Hematopoietic multipotent progenitor cell treated with erythropoietin and hydrocortisone succinate and interleukin-3 and kit ligand, for 17 days (in vitro differentiated cells): ENCODE results near the gene OR2M2.

Source experiments
- DNase-seq: peaks from one replicate; pipeline ENCODE4 v3.0.0-alpha.2; 2015; ENCODE audit warnings: low spot score

OR2M2 gene, protein sequence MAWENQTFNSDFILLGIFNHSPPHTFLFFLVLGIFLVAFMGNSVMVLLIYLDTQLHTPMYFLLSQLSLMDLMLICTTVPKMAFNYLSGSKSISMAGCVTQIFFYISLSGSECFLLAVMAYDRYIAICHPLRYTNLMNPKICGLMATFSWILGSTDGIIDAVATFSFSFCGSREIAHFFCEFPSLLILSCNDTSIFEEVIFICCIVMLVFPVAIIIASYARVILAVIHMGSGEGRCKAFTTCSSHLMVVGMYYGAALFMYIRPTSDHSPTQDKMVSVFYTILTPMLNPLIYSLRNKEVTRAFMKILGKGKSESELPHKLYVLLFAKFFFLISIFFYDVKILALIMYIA

DNA sequence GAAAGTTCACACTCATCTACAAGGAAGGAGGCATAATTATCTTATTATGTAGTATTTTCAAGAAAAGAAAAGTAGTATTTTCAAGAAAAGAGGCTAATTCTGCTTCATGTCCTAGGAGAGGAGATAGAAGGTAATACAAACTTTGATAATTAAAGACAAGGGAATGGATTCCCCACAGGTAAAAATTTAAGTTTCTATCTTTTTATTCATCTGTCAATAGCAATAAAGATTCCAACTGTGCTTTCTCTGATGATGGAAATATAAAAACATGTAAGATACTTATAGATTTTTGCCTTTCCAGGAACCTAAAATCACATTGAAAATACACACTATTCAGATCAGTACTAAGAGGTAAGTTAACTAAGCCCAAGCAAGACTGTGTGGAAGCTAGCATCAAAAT, at the start of gene OR2M2:
Gene OR2M2, plus strand, starts transcription at position 301 of the 400 bp plus-strand sequence. CDS start 5,165 bp downstream, outside the sequence.
- no peak for DNase-seq

DNA sequence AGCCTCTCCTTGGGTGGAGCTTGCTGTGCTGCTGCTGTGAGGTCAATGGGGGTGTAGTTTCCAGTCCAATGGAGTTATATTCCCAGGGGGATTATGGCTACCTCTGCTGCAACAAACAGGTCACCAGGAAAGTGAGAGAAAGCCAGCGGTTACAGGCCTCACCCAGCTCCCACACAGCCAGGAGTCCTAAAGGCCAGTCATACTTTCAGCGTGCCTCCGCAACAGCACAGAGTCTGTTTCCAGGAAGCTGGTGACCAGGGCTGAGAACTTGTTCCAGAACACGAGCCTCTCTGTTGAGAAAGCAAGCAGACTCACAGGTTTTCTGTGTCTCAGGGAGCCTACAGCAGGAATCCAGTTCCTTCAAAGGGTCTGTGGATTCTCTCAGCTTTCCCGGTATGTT, 47.0 kb upstream of the OR2M2 start:
- DNase-seq, result no peak

DNA sequence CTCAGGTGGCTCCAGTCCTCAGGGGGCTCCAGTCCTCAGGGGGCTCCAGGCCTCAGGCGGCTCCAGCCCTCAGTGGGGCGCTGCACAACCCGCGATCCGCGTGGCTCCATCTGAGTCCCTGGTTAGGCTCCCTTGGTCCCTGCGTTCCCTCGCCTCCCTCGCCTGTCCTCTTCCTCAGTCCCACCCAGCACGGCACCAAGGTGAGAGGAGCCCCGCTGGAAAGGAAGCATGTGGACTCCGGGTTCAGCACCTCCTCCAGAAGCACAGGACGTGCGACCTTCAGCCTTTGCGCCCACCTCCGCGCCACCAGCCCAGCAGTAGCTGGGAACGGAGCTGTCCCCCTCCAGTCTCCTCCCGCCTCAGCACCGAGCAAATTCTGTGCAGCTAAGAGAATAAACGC, 37.8 kb upstream of the OR2M2 start:
- DNase-seq, result no peak

DNA sequence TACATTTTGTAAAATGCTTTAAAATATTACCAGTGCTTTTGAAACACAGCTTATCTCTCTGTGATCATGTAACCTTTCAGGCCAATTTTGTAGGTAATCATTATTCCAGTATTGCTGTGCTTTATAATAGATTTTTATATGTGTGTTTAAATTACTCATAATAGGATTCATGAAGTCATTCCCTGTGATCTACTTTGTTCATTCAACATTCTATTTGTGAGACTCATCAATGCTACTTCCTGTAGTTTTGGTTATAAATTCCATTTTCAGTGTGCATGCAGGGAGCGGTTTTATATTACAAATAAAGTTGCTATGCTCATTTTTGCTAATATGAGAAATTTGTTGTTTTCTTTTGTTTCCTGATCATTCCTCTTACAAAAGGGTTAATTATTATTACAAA, 33.8 kb upstream of the OR2M2 start:
- no peak for DNase-seq

DNA sequence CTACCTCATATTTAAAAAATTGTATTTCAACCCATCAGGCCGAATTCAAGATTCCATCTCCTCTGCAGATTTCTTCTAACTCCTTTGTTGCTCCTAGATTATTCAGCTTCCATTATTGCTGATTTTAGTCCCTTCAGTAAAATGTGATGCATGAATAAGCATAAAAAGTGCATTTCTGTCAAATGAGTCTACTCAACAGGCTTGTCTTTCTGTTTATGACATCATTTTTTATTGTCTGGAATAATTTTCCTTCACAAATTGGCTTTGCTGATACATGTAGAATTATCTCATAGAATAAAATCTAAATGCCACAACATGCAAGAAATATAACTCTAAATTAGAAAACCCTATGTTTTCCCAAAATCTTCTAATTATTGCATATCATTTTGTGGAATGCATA, 31.3 kb upstream of the OR2M2 start:
- no peak for DNase-seq

DNA sequence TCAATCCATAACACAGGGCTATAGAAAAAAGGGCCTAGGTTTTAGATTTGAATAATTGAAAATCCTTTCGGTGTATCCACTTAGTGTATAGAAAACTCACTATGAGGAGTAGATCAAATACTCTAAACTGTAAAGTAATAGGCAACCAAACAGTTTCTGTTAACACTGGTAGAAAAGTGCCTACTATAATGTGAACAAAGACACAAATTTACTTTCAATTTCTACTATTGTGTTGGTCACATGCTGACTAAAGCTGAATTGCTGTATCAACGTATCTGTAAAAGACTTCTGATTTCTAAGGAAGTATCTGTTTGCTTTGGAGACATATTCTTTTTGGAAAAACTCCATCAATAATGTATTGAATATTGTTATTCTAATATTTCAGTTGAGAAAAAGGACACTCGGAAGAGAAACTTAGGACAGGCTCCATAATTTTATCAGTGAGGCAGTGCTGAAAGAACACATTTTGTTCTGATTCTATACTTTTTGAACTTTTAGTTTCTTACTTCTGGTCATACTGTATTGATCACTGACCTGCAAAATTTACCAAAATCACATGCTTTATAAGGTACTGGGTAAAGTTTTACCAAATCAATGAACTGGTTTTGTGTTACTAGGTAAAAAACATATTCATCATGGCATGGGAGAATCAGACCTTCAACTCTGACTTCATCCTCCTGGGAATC, 30.0 kb upstream of the OR2M2 start, which contains the start of gene OR2M5:
Gene OR2M5, plus strand, starts transcription at position 636 of the 686 bp plus-strand sequence. Its CDS starts 0 bp downstream, at position 636.
- DNase-seq, result no peak

DNA sequence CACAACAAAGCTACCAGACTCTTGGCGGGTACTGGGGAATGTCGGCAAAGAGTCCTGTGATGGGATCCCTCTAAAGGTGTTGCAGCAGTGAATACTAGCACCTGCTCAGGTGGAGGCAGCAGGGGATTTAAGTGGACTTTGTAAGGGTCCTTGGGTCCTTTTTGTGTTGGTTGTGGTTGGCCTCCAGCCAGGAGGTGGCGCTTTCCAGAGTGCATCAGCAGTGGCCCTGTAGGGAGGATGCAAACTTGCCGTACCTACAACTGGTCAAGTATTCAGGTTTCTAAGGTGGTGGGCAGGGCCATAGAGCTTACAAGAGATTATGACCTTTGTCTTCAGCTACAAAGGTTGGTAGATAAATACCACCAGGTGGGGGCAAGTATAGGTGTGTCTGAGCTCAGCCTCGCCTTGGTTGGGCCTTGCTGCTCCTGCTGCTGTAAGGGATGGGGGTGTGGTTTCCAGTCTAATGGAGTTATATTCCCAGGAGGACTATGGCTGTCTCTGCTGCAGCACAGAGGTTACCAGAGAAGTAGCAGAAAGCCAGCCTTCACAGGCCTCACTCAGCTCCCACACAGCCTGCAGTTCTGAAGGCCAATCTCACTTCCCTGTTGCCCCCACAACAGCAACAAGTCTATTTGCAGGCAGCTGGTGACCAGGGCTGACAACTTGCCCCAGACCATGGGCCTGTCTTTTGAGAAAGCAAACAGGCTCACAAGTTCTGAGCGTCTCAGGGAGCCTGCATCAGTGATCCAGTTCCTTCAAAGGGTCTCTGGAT, 22.4 kb upstream of the OR2M2 start:
- DNase-seq, result no peak

DNA sequence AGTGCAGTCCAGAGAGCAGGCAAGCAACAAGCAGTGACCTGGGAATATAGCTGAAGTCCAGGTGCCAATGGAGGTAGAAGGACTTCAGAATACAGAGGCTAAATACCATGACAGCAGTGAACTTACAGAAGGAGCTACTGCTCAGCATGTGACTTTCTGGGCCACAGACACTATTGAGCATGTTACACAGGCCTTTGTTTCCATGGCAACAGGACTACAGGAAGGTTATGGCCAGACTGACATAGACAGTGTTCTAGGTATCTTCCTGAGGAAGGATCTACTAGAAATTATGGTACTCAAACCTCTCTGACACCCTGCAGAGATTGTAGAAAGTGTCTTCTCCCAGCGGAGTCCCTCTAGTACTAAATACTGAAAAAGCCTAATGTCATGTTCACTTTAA, 18.7 kb upstream of the OR2M2 start:
- no peak for DNase-seq

DNA sequence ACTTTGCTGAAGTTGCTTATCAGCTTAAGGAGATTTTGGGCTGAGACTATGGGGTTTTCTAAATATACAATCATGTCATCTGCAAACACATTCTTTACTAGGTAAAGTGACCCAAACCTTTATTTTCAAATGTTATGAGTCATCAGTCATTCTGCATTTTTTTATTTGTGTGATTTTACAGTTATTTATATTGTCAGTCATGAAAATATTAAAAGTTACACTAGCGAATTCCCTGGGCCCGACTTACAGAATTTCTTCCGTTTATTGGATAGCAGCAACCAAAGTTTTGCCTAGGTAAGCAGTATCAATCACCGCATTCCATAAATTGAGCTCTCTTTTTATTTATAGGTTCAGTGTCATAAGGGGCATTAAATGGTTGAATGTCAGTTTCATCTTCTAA, 15.9 kb upstream of the OR2M2 start:
- DNase-seq, result no peak

DNA sequence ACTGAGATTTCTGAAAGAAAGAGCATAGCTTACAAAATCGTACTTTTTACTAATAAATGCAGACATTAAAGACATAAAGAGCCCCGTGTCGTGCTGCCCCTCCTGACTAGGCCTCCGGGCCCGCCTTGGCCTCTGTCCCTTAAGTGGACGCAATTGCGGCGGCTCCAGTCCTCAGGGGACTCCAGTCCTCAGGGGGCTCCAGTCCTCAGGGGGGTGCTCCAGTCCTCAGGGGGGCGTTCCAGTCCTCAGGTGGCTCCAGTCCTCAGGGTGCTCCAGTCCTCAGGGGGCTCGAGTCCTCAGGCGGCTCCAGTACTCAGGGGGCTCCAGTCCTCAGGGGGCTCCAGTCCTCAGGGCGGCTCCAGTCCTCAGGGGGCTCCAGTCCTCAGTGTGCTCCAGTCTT, 10.6 kb upstream of the OR2M2 start:
- DNase-seq, result no peak

DNA sequence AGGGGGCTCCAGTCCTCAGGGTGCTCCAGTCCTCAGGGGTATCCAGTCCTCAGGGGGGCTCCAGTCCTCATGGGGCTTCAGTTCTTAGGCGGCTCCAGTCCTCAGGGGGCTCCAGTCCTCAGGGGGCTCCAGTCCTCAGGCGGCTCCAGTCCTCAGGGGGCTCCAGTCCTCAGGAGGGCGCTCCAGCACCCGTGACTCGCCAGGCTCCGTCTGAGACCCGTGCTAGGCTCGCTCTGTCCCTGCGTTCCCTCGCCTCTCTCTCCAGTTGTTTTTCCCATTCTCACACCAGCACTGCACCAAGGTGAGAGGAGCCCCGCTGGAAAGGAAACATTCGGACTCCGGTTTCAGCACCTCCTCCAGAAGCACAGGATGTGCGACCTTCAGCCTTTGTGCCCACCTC, 9.4 kb upstream of the OR2M2 start:
- no peak for DNase-seq

DNA sequence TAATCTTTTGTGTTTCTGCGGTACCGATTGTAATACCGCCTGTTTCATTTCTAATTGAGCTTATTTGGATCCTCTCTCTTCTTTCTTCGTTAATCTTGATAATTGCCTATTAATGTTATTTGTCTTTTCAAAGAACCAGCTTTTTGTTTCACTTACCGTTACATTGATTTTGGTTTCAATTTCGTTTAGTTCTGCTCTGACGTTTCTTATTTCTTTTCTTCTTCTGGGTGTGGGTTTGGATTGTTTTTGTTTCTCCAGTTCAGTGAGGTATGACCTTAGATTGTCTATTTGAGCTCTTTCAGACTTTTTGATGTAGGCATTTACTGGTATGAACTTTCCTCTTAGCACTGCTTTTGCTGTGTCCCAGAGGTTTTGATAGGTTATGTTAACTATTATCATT, 9.4 kb downstream of the OR2M2 start:
- DNase-seq, result no peak

DNA sequence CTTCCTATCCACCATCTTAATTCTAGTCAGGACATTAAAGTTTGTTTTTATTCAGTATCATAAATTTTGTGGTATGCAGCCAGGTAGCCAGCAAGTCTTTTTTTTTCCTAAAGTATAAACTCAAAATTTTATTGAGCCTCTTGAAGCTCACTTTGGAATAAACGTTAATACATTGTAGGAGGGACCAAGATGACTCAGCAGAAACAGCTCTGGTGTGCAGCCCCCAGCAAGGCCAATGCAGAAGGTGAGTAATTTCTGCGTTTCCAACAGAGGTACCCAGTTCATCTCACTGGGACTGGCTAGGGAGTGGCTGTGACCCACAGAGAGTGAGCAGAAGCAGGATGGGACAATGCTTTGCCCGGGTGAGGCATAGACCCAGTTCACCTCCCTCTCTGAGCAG, 12.7 kb downstream of the OR2M2 start:
- DNase-seq, result no peak

DNA sequence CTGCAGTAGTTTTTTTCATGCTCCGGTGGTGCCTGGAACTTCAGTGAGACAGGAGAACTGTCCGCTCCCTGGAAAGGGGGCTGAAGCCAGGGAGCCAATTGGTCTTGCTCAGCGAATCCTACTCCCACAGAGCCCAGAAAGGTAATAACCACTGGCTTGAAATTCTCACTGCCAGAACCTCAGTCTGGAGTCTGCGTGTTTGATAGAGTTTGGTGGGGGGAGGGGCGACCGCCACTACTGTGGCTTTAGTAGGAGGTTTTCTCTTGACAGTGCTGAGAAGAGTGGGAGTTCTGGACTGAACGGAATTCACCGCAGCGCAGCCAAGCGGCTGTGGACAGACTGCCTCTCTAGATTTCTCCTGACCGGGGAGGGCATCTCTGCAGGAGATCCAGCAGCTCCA, 14.4 kb downstream of the OR2M2 start:
- no peak for DNase-seq

DNA sequence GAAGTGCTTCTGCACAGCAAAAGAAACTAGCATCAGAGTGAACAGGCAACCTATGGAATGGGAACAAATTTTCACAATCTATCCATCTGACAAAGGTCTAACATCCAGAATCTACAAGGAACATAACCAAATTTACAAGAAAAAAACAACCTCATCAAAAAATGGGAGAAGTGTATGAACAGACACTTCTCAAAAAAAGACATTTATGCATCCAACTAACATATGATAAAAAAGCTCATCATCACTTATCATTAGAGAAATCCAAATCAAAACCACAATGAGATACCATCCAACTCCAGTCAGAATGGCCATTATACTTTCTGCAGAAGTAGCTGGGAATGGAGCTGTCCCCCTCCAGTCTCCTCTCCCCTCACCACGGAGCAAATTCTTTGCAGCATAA, 19.5 kb downstream of the OR2M2 start:
- DNase-seq, result no peak

DNA sequence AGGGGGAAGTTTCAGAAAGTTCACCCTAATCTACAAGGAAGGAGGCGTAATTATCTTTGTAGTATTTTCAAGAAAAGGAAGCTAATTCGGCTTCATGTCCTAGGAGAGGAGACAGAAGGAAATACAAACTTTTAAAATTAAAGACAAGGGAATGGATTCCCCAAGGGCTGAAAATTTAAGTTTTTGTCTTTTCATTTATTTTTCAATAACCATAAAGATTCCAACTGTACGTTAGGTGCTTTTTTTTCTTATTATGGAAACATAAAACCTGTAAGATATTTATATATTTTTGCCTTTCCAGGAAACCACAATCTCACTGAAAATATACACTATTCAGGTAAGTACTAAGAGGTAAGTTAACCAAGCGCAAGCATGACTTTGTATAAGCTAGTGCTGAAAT, 22.3 kb downstream of the OR2M2 start, which contains the start of gene OR2M3:
Gene OR2M3, plus strand, starts transcription at position 301 of the 400 bp plus-strand sequence. CDS start 5,803 bp downstream, outside the sequence.
- DNase-seq, result no peak

DNA sequence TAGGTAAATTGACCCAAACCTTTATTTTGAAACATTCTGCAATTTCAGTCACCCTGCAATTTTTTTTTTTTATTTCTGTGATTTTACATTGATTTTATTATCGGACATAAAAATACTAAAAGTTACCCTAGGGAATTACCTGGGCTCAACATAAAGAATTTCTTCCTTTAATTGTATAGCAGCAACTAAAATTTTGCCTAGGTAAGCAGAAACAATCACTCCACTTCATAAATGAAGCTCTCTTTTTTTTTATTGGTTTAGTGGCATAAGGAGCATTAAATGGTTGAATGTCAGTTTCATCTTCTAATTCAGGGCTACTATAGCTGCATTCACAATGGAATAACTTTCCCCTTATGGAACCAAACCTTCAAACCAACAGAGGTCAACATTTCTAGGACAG, 41.3 kb downstream of the OR2M2 start:
- DNase-seq, result no peak

DNA sequence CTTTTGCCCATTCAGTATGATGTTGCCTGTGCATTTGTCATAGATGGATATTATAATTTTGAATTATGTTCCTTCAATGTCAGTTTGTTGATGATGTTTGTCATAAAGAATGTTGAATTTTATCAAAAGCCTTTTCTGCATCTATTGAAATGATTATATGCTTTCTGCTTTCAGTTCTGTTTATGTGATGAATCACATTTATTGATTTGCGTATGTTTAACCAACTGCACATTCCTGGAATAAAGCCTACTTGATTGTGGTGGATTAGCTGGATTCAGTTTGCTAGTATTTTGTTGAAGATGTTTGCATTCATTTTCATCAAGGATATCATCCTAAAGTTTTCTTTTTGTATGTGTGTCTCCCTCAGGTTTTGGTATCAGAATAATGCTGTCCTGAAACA, 50.9 kb downstream of the OR2M2 start:
- DNase-seq, result no peak

DNA sequence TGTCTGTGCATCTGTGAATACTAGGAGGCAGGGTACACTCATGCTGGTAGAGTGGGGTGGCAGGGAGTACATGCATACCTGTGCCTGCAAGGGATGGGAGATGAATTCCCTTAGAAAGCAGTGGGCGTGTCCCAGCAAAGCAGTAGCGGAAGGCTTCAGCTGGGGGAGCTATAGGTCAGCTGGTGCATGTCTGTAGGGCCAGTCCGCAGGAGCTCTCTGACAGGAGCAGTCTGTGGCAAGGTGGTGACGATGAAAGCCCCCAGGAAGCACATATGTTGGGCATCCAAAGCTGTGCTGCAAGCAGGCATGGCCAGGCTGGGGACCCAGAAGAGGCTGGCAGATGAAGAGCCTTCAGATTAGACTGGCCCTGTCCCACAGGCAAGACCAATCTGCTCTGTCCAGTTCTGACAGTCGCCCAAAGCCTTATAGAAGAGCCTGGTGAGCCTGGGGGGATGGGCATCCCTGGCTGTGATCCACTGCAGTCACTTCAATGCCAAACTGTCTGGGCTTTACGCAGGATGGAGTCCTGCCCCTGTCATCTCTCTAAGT, 54.8 kb downstream of the OR2M2 start:
- no peak for DNase-seq
